Globus pallidus (tissue), 1 donor: ENCODE data around the gene KIF6.
"Not testable (repeated sequence)": the region's sequence is repeated elsewhere in the genome, so short reads cannot be mapped to it uniquely, and the experiment has no call there.

Experiments used
- DNase-seq: peaks from one replicate; pipeline ENCODE4 v3.0.0-alpha.2; 2015; ENCODE audit warnings: low spot score

Gene KIF6

GRCh38 chr6:39553860-39554802, 171.1 kb downstream of the KIF6 start:
- DNase-seq: no peak

GRCh38 chr6:39553029-39553428, 172.2 kb downstream of the KIF6 start:
- DNase-seq: no peak

GRCh38 chr6:39550191-39550590, 175.0 kb downstream of the KIF6 start:
- no peak for DNase-seq

GRCh38 chr6:39546731-39547130, 178.5 kb downstream of the KIF6 start:
- DNase-seq: no peak

DNA sequence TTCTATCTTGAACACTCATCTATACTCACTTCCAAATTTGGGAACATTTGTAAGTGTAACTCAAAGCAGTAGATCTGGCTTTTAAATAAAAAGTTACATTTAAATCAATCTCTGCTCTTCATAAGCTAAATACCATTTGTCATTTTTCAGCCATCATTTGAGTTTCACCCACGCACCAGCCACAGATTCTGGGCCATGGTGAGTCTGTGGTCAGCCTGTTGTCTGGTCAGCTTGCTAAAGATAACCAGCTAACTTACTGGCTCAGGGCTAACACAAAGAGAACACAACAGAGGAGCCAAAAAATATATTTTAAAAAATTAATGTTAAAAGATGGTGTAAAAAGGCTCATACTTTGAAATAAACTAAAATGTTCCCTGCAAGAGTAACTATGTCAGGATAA, 181.3 kb downstream of the KIF6 start:
- no peak for DNase-seq

DNA sequence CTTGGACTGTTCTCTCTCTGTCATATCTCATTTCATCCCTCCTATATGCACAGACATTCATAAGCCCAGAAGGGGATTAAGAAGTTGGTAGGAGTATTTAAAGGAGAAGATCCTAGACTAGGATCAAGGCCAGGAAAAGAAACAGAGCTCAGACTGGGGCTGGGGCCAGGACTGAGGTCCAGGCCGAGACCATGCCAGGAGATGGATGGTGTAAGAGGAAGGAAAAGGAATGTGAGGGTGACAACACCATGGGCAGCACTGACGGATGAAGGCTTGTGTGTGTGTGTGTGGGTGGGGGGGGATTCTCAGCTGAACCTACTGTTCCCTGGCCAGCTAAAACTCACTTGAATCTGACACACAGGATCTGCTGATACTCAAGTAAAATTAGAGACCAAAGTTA, 182.1 kb downstream of the KIF6 start:
- DNase-seq: peak; percentile 11

DNA sequence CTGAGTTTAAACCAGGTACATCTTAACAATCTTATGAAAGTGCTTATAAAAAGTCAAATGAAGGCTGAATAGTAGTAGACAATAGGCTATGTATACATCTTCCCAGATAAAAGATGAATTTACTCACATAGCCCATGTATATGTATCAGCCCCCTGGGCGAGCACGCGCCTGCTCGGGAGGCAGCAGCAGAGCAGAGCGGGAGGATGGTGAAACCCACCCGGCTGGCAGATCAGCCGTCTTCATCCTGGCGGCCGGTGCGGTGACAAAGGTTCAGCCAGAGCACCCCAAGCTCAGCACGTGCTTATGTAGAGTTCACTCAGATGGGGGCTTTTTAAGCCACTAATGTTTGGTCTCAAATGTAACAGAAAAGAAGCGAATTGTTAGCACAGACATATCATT, 184.8 kb downstream of the KIF6 start:
- no peak for DNase-seq

DNA sequence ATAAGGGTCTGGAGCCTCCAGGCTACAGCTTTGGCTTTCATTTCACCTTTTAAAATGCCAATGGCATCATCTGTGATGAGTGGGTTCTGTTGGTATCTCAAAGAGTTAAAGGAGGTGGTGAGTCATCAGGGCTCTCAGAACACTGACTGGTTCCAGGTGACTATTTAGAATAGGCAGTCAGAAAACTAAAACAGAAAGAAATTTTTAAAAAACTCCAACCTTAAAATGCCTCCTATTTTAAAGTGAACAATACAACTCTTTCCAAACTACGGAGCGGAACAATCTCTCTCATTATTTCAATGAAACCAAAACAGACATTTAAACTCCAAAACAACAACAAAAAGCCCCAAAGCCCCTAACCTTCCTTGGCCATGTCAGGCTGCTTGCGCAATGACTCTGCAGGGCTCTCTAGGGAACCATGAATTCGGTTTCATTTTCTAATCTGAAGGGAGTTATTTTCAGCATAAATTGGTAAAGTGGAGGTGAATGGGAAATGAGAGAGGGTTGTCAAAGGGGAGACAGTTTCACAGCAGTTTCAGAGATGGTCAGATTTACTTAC, 194.9 kb downstream of the KIF6 start:
- DNase-seq: no peak

- no peak for DNase-seq
These were observed 197.2 kb downstream of the KIF6 start for GRCh38 chr6:39527792-39528564.

GRCh38 chr6:39524007-39524406, 201.2 kb downstream of the KIF6 start:
- DNase-seq: no peak

DNA sequence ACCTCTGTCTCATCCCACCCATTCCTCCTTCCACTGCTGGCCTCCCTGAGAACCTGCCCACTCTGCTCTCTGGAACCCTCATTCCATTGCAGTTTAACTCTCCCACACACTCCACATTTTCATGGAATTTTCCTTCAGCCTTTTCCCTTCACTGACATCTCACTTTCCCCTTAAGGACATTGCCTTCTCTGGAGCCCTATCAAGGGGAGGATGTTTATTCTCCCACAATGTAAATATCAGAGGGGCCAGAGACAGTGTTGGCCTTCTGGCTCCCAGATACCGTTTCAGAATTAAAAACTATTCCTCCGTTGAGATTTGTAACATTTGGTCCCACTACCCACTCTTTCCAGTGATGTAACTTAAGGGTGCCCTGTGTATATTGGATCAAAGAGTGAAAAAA, 203.2 kb downstream of the KIF6 start:
- no peak for DNase-seq

- no peak for DNase-seq
These were observed 204.3 kb downstream of the KIF6 start for GRCh38 chr6:39520916-39521315.

- DNase-seq: no peak
These were observed 204.8 kb downstream of the KIF6 start for GRCh38 chr6:39520411-39520810.

- DNase-seq: no peak
These were observed 207.0 kb downstream of the KIF6 start for GRCh38 chr6:39518221-39518620.

GRCh38 chr6:39517756-39518155, 207.5 kb downstream of the KIF6 start:
- no peak for DNase-seq

GRCh38 chr6:39516471-39516870, 208.7 kb downstream of the KIF6 start:
- DNase-seq: no peak

DNA sequence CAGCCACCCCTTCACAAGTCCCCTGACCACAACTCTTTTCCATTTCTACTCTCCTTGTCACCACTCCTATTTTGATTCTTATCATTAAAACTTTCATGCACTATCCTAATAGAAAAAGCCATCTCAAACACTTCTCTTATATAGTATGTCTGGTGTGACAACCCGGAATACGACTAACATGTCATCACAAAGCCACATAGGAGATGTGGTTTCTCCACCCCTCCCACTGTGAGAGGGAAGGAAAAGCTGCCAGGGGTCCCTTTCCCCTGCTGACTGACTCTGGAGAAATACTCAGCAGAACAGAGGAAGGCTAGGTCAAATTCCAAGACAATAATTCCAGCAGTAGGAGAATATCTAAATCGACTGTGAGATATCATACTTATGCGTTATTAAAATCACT, 209.7 kb downstream of the KIF6 start:
- DNase-seq: no peak

DNA sequence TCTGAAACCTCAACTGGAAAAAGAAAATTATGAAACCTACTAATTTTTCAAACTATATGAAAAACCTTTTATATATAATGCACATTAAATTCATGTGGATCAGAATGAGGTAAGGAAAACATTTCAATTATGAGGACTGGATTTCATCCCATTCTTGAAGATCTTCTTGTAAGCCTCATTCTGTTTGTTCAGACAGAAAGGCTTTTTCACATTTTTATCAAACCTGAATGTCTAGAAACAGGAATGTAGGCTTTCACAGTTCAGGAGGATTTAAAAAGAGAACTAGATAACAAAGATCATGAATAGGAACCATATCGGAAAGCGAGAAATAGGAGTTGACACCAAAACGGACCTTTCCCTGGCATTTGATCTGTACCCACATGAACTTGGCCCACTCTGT, 210.2 kb downstream of the KIF6 start:
- no peak for DNase-seq

DNA sequence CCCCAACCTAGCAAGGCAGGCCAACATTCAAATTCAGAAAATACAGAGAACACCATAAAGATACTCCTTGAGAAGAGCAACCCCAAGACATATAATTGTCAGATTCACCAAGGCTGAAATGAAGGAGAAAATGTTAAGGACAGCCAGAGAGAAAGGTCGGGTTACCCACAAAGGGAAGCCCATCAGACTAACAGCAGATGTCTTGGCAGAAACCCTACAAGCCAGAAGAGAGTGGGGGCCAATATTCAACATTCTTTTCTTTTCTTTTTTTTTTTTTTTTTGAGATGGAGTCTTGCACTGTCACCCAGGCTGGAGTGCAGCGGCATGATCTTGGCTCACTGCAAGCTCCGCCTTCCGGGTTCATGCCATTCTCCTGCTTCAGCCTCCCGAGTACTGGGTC, 215.4 kb downstream of the KIF6 start:
- not testable (repeated sequence) for DNase-seq

DNA sequence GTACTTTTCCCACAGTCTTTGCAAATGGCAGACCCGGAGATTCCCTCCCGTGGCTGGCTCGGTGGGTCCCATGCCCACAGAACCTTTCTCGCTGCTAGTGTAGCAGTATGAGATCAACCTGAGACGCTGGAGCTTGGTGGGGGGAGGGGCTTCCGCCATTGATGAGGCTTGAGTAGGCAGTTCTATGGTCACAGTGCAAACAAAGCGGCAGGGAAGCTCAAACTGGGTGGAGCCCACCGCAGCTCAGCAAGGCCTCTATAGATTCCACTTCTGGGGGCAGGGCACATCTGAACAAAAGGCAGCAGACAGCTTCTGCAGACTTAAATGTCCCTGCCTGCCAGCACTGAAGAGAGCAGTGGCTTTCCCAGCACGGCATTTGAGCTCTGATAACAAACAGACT, 216.7 kb downstream of the KIF6 start:
- DNase-seq: no peak

DNA sequence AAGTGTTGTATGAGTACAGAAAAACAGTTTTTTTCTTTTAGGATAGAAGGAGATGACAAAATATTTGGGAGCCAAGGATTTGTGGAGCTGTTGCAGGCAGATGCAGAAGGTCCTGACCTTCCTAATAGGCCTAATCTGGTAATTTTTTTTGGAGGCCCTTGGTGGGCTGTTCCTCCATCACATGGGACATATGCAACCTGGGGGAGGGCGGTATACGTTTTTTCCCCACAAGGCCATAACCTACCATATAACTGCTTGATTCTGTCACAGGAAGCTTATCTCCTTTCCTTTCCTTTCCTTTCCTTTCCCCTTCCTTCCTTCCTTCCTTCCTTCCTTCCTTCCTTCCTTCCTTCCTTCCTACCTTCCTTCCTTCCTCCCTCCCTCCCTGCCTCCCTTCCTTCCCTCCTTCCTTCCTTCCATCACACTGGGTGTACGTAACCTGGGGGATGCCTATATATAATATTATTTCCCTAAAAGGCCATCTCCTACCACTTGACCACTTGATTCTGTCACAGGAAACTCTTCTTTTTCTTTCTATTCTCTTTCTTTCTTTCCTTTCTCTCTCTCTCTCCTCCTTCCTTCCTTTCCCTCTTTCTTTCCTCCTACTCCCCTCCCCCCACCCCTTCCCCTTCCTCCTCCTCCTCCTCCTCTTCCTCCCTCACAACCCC, 217.7 kb downstream of the KIF6 start:
- no peak for DNase-seq

- DNase-seq: not testable (repeated sequence)
These were observed 222.7 kb downstream of the KIF6 start for GRCh38 chr6:39502362-39502955.
